Activated CD4-positive, alpha-beta memory T cell treated with anti-CD3 and anti-CD28 coated beads, Interleukin-2, amount 10 ng/mL, durations not matched to agents 7 days and 5 days (primary cell): ENCODE results near the gene RAPGEF5. TPM values are rescaled to one million over a fixed set of nuclear protein-coding genes. Genes with fewer than 3 reads are reported as not detected.

Experiments
- CTCF ChIA-PET: fragments of 350-600 bp; sonication (Branson Sonifier 250); formaldehyde crosslinking; loops from one replicate; lab custom pipeline; 2021; ENCODE audit warnings: antibody characterized with exemption, inconsistent platforms; lab: Charles Lee
- POLR2A ChIA-PET: fragments of 350-600 bp; sonication (Branson Sonifier 250); formaldehyde crosslinking; loops from one replicate; lab custom pipeline; 2021; ENCODE audit warnings: antibody characterized with exemption; lab: Charles Lee
- DNase-seq: peaks from one replicate; pipeline ENCODE4 v3.0.0-alpha.2; 2020
- H3K27ac Mint-ChIP-seq: one replicate; pipeline ENCODE4 v1.8.0; 2021; ENCODE audit warnings: mild to moderate bottlenecking, mixed read lengths
- H3K27me3 Mint-ChIP-seq: one replicate; pipeline ENCODE4 v1.8.0; 2021; ENCODE audit warnings: mixed read lengths
- H3K36me3 Mint-ChIP-seq: one replicate; pipeline ENCODE4 v1.8.0; 2021; ENCODE audit warnings: low read depth, mixed read lengths
- H3K4me1 Mint-ChIP-seq: one replicate; pipeline ENCODE4 v1.8.0; 2021; ENCODE audit warnings: mixed read lengths
- H3K4me3 Mint-ChIP-seq: one replicate; pipeline ENCODE4 v1.8.0; 2021; ENCODE audit warnings: mild to moderate bottlenecking, mixed read lengths
- H3K9me3 Mint-ChIP-seq: one replicate; pipeline ENCODE4 v1.8.0; 2021; ENCODE audit warnings: mixed read lengths
- total RNA-seq, 2 experiments: library from RNA; stranded (reverse); gene quantifications; one replicate each; pipeline ENCODE4 v1.2.3, GENCODE V29; 2021

Gene RAPGEF5
- total RNA-seq, 2 experiments from 2014 or later: 0.43 to 0.93 TPM

- no peaks in the 10 kb centered on the region for H3K4me1 Mint-ChIP-seq
- H3K4me3 Mint-ChIP-seq: no peak overlapping the region
- no peaks in the 10 kb centered on the region for H3K36me3 Mint-ChIP-seq
- no peak for DNase-seq
- no peak overlapping the region for H3K27ac Mint-ChIP-seq
- no peaks in the 10 kb centered on the region for H3K9me3 Mint-ChIP-seq
- CTCF ChIA-PET: no interaction called here
- POLR2A ChIA-PET: no interaction called here
- peaks cover 17% of the 10 kb centered on the region for H3K27me3 Mint-ChIP-seq
Measured at GRCh38 chr7:22372863-22373262, 15.9 kb upstream of the RAPGEF5 start.

DNA sequence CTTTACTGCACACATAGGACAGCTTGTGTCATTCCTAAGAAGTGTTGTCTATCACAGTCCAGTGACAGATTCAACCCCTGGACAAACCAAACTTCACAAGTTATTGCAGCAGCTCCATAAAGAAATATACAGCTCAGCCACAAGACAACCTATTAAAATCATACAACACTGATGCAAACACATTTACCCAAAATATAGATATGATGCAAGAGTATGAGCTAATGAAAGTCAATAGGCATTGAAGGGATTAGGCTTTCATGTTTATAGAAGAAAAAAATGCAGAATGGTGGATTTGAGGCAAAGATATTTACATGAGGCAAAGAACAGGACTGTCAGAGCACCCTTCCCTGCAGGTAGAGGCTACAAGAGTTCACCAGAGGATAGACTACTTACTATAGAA lies 14.9 kb upstream of the RAPGEF5 start:
- no peak for DNase-seq
- no peak overlapping the region for H3K4me3 Mint-ChIP-seq
- H3K27ac Mint-ChIP-seq: no peak overlapping the region
- H3K36me3 Mint-ChIP-seq: no peaks in the 10 kb centered on the region
- no peaks in the 10 kb centered on the region for H3K9me3 Mint-ChIP-seq
- CTCF ChIA-PET: interaction anchor here (1.4 kb wide), 1 partner anchor 262 kb away, joined by 3 read pairs; no protein-coding TSS in a partner anchor
- no peaks in the 10 kb centered on the region for H3K4me1 Mint-ChIP-seq
- POLR2A ChIA-PET: no interaction called here
- peaks cover 17% of the 10 kb centered on the region for H3K27me3 Mint-ChIP-seq

GRCh38 chr7:22364900-22365299 lies 7.9 kb upstream of the RAPGEF5 start:
- Mint-ChIP-seq H3K9me3 (no peaks in the 10 kb centered on the region), H3K27me3 (peaks cover 24% of the 10 kb centered on the region), H3K27ac (no peak overlapping the region), H3K4me3 (no peak overlapping the region), H3K36me3 (no peaks in the 10 kb centered on the region), H3K4me1 (no peaks in the 10 kb centered on the region)
- CTCF ChIA-PET: no interaction called here
- no peak for DNase-seq
- POLR2A ChIA-PET: interaction anchor here (0.7 kb wide), 1 partner anchor 213 kb away, joined by 3 read pairs; no protein-coding TSS in a partner anchor

- CTCF ChIA-PET: no interaction called here
- DNase-seq: no peak
- POLR2A ChIA-PET: interaction anchor here (0.7 kb wide), 1 partner anchor 212 kb away, joined by 3 read pairs; no protein-coding TSS in a partner anchor
- Mint-ChIP-seq H3K4me3 (no peak overlapping the region), H3K27me3 (peaks cover 25% of the 10 kb centered on the region), H3K9me3 (no peaks in the 10 kb centered on the region), H3K36me3 (no peaks in the 10 kb centered on the region), H3K27ac (no peak overlapping the region), H3K4me1 (no peaks in the 10 kb centered on the region)
Measured at GRCh38 chr7:22363756-22364422, 6.9 kb upstream of the RAPGEF5 start.

GRCh38 chr7:22361795-22362194 lies 4.8 kb upstream of the RAPGEF5 start:
- CTCF ChIA-PET: no interaction called here
- Mint-ChIP-seq H3K27me3 (peaks cover 38% of the 10 kb centered on the region), H3K4me1 (peaks cover 3% of the 10 kb centered on the region), H3K9me3 (no peaks in the 10 kb centered on the region), H3K27ac (no peak overlapping the region), H3K36me3 (no peaks in the 10 kb centered on the region), H3K4me3 (no peak overlapping the region)
- no peak for DNase-seq
- POLR2A ChIA-PET: no interaction called here

DNA sequence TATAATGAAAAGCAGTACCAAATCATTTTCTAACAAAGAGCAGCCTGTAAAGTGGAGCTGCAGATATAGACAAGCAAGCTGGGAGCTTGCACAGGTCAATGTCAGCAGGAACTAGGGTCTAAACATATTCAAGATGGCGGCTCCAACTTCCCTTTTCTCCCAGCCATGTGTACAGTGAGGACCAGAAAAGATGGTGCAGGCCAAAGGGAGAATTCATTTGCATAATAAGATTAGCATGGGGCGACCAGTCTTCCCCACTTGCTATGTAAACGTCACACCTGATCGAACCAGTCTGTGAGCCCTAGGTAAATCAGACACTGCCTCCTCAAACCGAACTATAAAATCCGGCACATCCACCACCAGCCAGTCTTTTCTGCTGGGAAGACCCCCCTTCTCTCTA lies 4.4 kb upstream of the RAPGEF5 start:
- Mint-ChIP-seq H3K4me3 (no peak overlapping the region), H3K9me3 (no peaks in the 10 kb centered on the region), H3K4me1 (peaks cover 3% of the 10 kb centered on the region), H3K27ac (no peak overlapping the region), H3K36me3 (no peaks in the 10 kb centered on the region), H3K27me3 (peaks cover 38% of the 10 kb centered on the region)
- CTCF ChIA-PET: no interaction called here
- DNase-seq: no peak
- POLR2A ChIA-PET: no interaction called here

GRCh38 chr7:22358820-22359697 lies 2.1 kb upstream of the RAPGEF5 start:
- Mint-ChIP-seq H3K36me3 (no peaks in the 10 kb centered on the region), H3K4me3 (no peak overlapping the region), H3K27ac (no peak overlapping the region), H3K4me1 (peaks cover 5% of the 10 kb centered on the region), H3K9me3 (no peaks in the 10 kb centered on the region), H3K27me3 (peaks cover 47% of the 10 kb centered on the region)
- DNase-seq: no peak
- POLR2A ChIA-PET: no interaction called here
- CTCF ChIA-PET: interaction anchor here (0.6 kb wide), 1 partner anchor 9 kb away, joined by 3 read pairs; no protein-coding TSS in a partner anchor

GRCh38 chr7:22357311-22358175 lies 589 bp upstream of the RAPGEF5 start:
- POLR2A ChIA-PET: no interaction called here
- Mint-ChIP-seq H3K27me3 (peaks cover 50% of the 10 kb centered on the region), H3K4me3 (peak overlapping the region; percentile 37), H3K4me1 (peaks cover 5% of the 10 kb centered on the region), H3K9me3 (peaks cover 2% of the 10 kb centered on the region), H3K27ac (no peak overlapping the region), H3K36me3 (no peaks in the 10 kb centered on the region)
- no peak for DNase-seq
- CTCF ChIA-PET: interaction anchor here (0.6 kb wide), 1 partner anchor 500 kb away, joined by 3 read pairs; no protein-coding TSS in a partner anchor

DNA sequence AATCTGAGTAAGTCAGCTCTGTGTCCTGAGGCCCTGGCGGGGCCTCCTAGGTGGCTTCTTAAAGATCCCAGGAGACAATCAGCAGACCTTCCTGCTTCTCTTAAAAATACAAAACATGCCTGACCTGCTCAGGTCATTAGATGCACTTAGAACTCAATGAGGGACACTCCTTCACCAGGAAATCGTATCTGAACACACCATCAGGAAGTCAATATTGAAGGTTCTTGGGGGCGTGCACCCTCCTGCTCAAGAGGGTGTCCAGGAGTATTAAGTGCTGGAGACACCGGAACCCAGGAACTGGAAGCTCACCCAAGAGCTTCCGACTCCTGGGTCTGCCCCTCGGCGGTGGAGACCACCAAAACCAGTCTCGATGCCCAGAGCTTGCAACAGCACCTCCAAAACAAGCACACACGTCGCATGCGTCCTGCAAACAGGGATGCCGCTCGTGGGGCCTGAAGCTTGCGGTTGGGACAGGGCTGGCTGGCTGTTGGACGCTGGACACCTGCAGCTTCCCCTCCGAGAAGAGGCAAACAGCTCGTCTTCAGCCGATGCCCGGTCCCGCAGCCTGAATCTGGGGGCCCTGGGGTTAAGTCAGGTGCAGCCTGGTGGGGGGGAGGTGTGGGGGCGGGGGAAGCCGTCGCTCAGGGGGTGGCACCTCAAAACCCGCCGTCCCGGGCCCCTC lies 803 bp downstream of the RAPGEF5 start:
- Mint-ChIP-seq H3K9me3 (peaks cover 2% of the 10 kb centered on the region), H3K27me3 (peaks cover 60% of the 10 kb centered on the region)
- POLR2A ChIA-PET: no interaction called here

GRCh38 chr7:22355620-22356009 lies 1.3 kb downstream of the RAPGEF5 start:
- Mint-ChIP-seq H3K4me1 (peaks cover 5% of the 10 kb centered on the region), H3K27ac (no peak overlapping the region), H3K27me3 (peaks cover 63% of the 10 kb centered on the region), H3K9me3 (peaks cover 2% of the 10 kb centered on the region), H3K4me3 (no peak overlapping the region), H3K36me3 (no peaks in the 10 kb centered on the region)
- DNase-seq: no peak
- CTCF ChIA-PET: interaction anchor here (1.0 kb wide), 1 partner anchor 246 kb away, joined by 5 read pairs; no protein-coding TSS in a partner anchor
- POLR2A ChIA-PET: no interaction called here

More for the DNA sequence above, 803 bp downstream of the RAPGEF5 start:
- Mint-ChIP-seq H3K4me1 (peaks cover 5% of the 10 kb centered on the region), H3K27ac (no peak overlapping the region), H3K4me3 (no peak overlapping the region), H3K36me3 (no peaks in the 10 kb centered on the region)
- no peak for DNase-seq
- CTCF ChIA-PET: interaction anchor here (1.0 kb wide), 1 partner anchor 247 kb away, joined by 5 read pairs; no protein-coding TSS in a partner anchor

DNA sequence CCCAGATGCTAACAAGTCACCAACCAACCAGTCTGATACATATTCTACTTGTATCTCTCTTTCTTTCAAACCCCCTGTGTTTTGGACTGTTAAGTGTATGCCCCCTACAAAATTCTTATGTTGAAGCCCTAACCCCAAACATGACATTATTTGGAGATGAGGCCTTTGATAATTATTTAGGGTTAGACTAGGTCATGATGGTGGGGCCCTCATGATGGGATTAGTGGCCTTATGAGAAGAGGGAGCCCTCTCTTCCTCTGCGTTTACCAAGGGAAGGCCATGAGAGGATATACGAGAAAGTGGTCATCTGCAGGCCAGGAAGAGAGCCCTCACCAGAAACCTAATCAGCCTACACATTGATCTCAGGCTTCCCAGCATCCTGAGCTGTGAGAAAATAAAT lies 2.5 kb downstream of the RAPGEF5 start:
- no peak overlapping the region for H3K27ac Mint-ChIP-seq
- H3K9me3 Mint-ChIP-seq: peaks cover 2% of the 10 kb centered on the region
- CTCF ChIA-PET: no interaction called here

GRCh38 chr7:22352887-22353286 lies 4.1 kb downstream of the RAPGEF5 start:
- peaks cover 2% of the 10 kb centered on the region for H3K9me3 Mint-ChIP-seq
- DNase-seq: no peak
- H3K27ac Mint-ChIP-seq: no peak overlapping the region
- ChIA-PET POLR2A (no interaction called here), CTCF (no interaction called here)
- H3K27me3 Mint-ChIP-seq: peaks cover 55% of the 10 kb centered on the region
- no peaks in the 10 kb centered on the region for H3K36me3 Mint-ChIP-seq
- peaks cover 5% of the 10 kb centered on the region for H3K4me1 Mint-ChIP-seq
- H3K4me3 Mint-ChIP-seq: no peak overlapping the region

More for the DNA sequence above, 2.5 kb downstream of the RAPGEF5 start:
- Mint-ChIP-seq H3K4me1 (peaks cover 5% of the 10 kb centered on the region), H3K36me3 (no peaks in the 10 kb centered on the region), H3K27me3 (peaks cover 63% of the 10 kb centered on the region), H3K4me3 (no peak overlapping the region)
- no peak for DNase-seq
- POLR2A ChIA-PET: no interaction called here
